Erythroblast (primary cell): ENCODE data around the gene POU6F1.

Experiments
- GATA1 ChIP-seq: IDR thresholded peaks from 2 replicates; pipeline ENCODE4 v1.6.1; 2011; ENCODE audit warnings: low read depth, mild to moderate bottlenecking, control low read depth, low read length, moderate library complexity
- POLR2A ChIP-seq: IDR thresholded peaks from 2 replicates; pipeline ENCODE4 v1.6.1; 2011; ENCODE audit warnings: mild to moderate bottlenecking, low read length

GRCh38 chr12:51247523-51248206 is 29.8 kb upstream of the POU6F1 start:
- TF ChIP-seq POLR2A (no peak), GATA1 (no peak)
